HG02981 (cell line): ENCODE results near the gene MARK1.
A peak's percentile ranks its signal among the peaks of the same experiment; 100 is the strongest.

ENCODE experiments used
- ATAC-seq: cut with Tn5 transposase; IDR thresholded peaks from one replicate; pipeline ENCODE4 v1.9.1; 2021; ENCODE audit warnings: mild to moderate bottlenecking, moderate library complexity; ENCODE audit not compliant: unreplicated experiment

MARK1 gene

DNA sequence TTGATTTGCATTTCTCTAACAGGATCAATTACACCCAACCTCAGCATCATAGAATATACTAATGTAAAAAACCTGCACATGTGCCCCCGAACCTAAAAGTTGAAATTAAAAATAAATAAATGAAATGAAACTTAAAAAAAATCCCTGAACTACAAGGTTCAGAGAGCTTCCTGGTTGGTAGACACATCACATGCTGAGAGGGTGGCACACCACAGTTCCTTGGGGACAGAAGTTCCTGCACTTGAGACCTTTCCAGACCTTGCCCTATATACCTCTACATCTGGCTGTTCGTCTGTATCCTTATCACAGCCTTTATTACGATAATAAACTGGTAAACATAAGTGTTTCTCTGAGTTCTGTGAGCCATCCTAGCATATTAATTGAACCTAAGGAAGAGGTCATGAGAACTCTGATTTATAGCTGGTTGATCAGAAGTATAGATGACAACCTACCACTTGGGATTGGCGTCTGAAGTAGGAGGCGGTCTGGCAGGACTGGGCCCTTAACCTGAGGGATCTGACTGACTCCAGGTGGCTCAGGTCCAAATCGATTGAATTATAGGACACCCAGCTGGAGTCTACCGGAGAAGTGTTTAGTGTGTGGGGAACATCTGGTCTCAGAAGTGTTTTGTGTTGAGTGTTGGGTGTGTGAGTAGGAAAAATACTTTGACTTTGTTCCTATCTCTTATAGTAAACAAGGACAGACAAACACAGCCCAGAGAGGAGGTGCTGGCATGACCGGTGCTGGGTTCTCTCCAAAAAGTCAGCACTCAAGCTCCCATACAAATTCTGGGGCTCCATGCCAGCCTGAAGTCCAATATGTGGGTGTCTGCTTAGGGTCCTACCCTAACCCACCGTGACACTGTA, 181.2 kb downstream of the MARK1 start:
- ATAC-seq, result no peak

DNA sequence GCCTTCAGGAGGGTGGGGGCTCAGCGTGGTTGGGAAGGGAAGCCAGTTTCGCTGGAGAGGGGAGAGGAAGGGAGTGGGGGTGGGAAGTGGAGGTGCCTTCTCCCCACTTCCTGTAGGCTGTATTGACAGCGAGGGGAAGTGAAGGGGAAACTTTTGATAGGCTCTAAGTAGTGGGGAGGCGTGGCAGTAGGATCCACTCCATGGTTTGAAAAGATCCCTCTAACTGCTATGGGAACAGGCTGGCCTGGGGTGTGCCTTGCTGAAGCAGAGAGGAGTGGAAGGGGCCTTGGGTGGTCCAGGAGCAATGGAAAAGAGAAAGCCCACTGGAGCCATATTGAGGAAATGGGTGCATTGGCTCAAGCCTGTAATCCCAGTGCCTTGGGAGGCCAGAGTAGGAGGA, 182.4 kb downstream of the MARK1 start:
- ATAC-seq, result no peak

DNA sequence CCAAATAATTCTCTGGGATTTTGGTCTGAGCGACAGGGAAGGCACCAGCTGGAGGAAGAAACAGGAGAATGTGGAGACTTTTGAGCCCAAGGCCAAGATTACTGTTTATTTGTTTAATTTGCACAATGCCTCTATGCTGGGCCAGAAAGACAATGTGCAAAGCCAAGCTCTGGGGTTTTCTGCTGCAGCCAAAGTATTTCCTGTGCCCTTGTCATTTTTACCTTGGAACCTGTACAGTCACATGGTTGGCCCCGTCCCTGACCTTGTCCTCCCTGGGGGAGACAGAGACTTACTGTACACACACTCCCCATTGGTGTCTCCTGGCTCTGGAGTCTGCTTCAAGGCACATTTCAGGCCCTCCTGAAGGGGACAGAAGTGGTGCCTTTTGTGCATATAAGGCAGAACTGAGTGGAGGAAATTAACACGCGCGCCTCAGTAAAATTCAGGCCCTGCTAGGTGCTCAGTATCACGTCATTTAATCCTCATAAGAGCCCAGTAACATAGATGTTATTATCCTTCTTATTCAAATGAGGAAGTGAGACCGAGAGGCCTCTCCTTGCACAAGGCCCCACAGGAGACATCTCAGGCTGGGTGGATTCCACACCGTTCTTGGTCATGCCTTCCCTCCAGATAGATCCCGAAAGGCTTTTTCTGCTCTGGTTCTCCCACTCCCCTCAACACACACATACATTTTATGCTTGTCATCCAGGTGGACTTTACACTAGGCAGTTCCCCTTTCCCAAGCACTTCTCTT, 183.3 kb downstream of the MARK1 start:
- peak; percentile 75 for ATAC-seq
